Measurements from ENCODE around the gene COX19. TPM values are rescaled to one million over a fixed set of nuclear protein-coding genes. Genes with fewer than 3 reads are reported as not detected.

COX19 gene
- total RNA-seq, 1 experiment from 2014 or later, result 14.0 TPM

- H3K4me1 ChIP-seq (ENCODE audit: control insufficient read depth in 1 of 2, insufficient read depth in 2 of 2, low read length in 2 of 2), result no peaks in the 10 kb centered on the region
- ChIA-PET RAD21 (ENCODE audit: low non-redundant PET in 1 of 2, low total read pairs in 2 of 2, uncharacterized antibody in 2 of 2, unreplicated experiment in 2 of 2) (no interaction called here), POLR2A (no interaction called here), CTCF (no interaction called here)
- H3K9ac ChIP-seq (ENCODE audit: low read length), result no peak overlapping the region
- TF ChIP-seq CTCF (IDR thresholded peaks at IDR 0.05 in 2 of 3, conservative IDR thresholded peaks at IDR 0.05 in 1 of 3; ENCODE audit: borderline replicate concordance in 1 of 3, insufficient read depth in 1 of 3, low read depth in 2 of 3, low read length in 2 of 3) (peak in 2 of 3 experiments; percentile 5 to 40; a peak in 3 of 6 replicates), MAX (IDR thresholded peaks at IDR 0.05) (no peak)
- no TSS peak for BruUV-seq (replicated peaks)
- ATAC-seq (peak; percentile 46; the same call in 1 of the 2 replicates), DNase-seq (ENCODE audit: low read depth, low spot score) (no peak)
- no peaks in the 10 kb centered on the region for H3K9me2 ChIP-seq (ENCODE audit: insufficient read depth)
- H4K20me1 ChIP-seq (ENCODE audit: insufficient read depth), result no peaks in the 10 kb centered on the region
- H3K9me3 ChIP-seq (ENCODE audit: control insufficient read depth in 1 of 2, insufficient read depth in 1 of 2, low read depth in 1 of 2, low read length in 2 of 2), result no peaks in the 10 kb centered on the region
- H3K27me3 ChIP-seq (ENCODE audit: insufficient read depth, low read length), result no peaks in the 10 kb centered on the region
- intact Hi-C loops (cut with micrococcal nuclease), result no loop called here
- peaks cover 7% of the 10 kb centered on the region; the same call in 1 of the 2 replicates for H3K79me2 ChIP-seq (ENCODE audit: insufficient read depth, low read length)
- H3K4me3 ChIP-seq (replicated peaks in 1 of 2; ENCODE audit: low read depth in 1 of 2, low read length in 2 of 2), result no peak overlapping the region
- H3K36me3 ChIP-seq (ENCODE audit: control insufficient read depth in 1 of 2, insufficient read depth in 2 of 2, low read length in 2 of 2), result peaks cover 10 to 20% of the 10 kb centered on the region in 2 experiments; a peak in 3 of 4 replicates
- no peak overlapping the region for H2AFZ ChIP-seq (ENCODE audit: low read depth, low read length, poor library complexity, severe bottlenecking)
- no peak overlapping the region for H3K27ac ChIP-seq (ENCODE audit: low read depth, low read length)
- no peak overlapping the region for H3K4me2 ChIP-seq (ENCODE audit: low read length)
These were observed 10.7 kb downstream of the COX19 start for GRCh38 chr7:964401-965231.

GRCh38 chr7:963236-964078 lies 11.9 kb downstream of the COX19 start:
- Histone ChIP-seq H3K79me2 (ENCODE audit: insufficient read depth, low read length) (peaks cover 1% of the 10 kb centered on the region; the same call in 1 of the 2 replicates), H3K9me3 (ENCODE audit: control insufficient read depth in 1 of 2, insufficient read depth in 1 of 2, low read depth in 1 of 2, low read length in 2 of 2) (no peaks in the 10 kb centered on the region), H3K4me2 (ENCODE audit: low read length) (no peak overlapping the region), H3K27ac (ENCODE audit: low read depth, low read length) (no peak overlapping the region), H3K9ac (ENCODE audit: low read length) (no peak overlapping the region), H3K27me3 (ENCODE audit: insufficient read depth, low read length) (no peaks in the 10 kb centered on the region), H3K9me2 (ENCODE audit: insufficient read depth) (no peaks in the 10 kb centered on the region), H3K36me3 (ENCODE audit: control insufficient read depth in 1 of 2, insufficient read depth in 2 of 2, low read length in 2 of 2) (peaks cover 2 to 14% of the 10 kb centered on the region in 2 experiments; a peak in 3 of 4 replicates), H2AFZ (ENCODE audit: low read depth, low read length, poor library complexity, severe bottlenecking) (no peak overlapping the region), H4K20me1 (ENCODE audit: insufficient read depth) (no peaks in the 10 kb centered on the region), H3K4me3 (replicated peaks in 1 of 2; ENCODE audit: low read depth in 1 of 2, low read length in 2 of 2) (no peak overlapping the region), H3K4me1 (ENCODE audit: control insufficient read depth in 1 of 2, insufficient read depth in 2 of 2, low read length in 2 of 2) (no peaks in the 10 kb centered on the region)
- RAD21 ChIA-PET (ENCODE audit: low non-redundant PET in 1 of 2, low total read pairs in 2 of 2, uncharacterized antibody in 2 of 2, unreplicated experiment in 2 of 2), result no interaction called here
- CTCF ChIA-PET, result no interaction called here
- intact Hi-C loops (cut with micrococcal nuclease), result no loop called here
- ATAC-seq (no peak), DNase-seq (ENCODE audit: low read depth, low spot score) (no peak)
- no TSS peak for BruUV-seq (replicated peaks)
- POLR2A ChIA-PET, result no interaction called here
- no peak for TF ChIP-seq CTCF (IDR thresholded peaks at IDR 0.05 in 2 of 3, conservative IDR thresholded peaks at IDR 0.05 in 1 of 3; ENCODE audit: borderline replicate concordance in 1 of 3, insufficient read depth in 1 of 3, low read depth in 2 of 3, low read length in 2 of 3)
- TF ChIP-seq EZH2 (IDR thresholded peaks at IDR 0.05), result no peak
- TF ChIP-seq JUND (IDR thresholded peaks at IDR 0.05), result no peak
- no peak for TF ChIP-seq SRF (IDR thresholded peaks at IDR 0.05; ENCODE audit: low read depth)
- TF ChIP-seq YY1 (IDR thresholded peaks at IDR 0.05; ENCODE audit: extremely low read depth, insufficient replicate concordance, low read depth, low read length), result no peak
- TF ChIP-seq SIN3A (IDR thresholded peaks at IDR 0.05; ENCODE audit: low read depth), result no peak

Measured in HCT116 (cell line).